HTR-8/SVneo (cell line): ENCODE measurements around the gene PLPP7.

ENCODE experiments used
- DNase-seq: peaks from one replicate; pipeline ENCODE4 v3.0.0; 2011; ENCODE audit warnings: low spot score, mixed read lengths; ENCODE audit not compliant: insufficient read length
- FAIRE-seq: peaks from 2 replicates; lab custom pipeline; 2011; peaks lifted over from hg19 to GRCh38; lab: Jason Lieb, UNC

PLPP7 gene

DNA sequence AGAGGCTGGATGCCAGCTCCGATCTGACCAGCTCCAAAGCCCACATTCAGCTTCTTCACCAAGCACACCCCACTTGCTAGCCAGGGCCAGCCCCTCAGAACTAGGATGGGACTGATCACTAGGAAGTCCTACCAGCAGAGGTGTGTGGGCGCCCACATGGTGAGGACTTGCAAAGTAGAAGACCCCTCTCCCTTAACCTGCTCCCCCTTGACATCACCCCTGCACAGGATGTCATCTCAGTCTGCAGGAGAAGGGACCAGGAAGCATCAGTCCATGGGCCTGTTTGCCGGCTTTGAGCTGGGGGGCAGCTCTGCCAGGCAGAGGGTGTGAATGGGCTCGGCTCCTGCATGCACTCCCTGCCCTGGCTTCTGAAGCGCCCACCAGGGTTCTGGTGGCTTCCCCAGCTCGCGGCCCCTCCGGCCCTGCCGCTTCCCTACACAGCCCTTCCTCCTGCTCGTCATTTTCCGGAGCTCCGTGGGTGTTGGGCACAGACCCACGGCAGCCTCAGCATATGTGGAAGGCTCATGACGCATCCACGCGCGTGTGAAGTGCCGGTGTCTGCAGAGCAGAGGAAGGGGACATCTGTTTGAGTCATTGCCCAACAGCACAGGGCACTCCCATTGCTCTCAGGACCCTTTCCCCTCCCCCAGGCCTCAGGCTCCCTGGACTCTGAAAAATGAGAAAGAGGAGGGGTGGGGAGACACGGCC, 9.5 kb upstream of the PLPP7 start:
- FAIRE-seq (no peak), DNase-seq (no peak)

GRCh38 chr9:131280660-131281059, 8.9 kb upstream of the PLPP7 start:
- DNase-seq (no peak), FAIRE-seq (no peak)

- FAIRE-seq, result no peak
- DNase-seq, result no peak
Measured at GRCh38 chr9:131281119-131281965, 8.2 kb upstream of the PLPP7 start.

DNA sequence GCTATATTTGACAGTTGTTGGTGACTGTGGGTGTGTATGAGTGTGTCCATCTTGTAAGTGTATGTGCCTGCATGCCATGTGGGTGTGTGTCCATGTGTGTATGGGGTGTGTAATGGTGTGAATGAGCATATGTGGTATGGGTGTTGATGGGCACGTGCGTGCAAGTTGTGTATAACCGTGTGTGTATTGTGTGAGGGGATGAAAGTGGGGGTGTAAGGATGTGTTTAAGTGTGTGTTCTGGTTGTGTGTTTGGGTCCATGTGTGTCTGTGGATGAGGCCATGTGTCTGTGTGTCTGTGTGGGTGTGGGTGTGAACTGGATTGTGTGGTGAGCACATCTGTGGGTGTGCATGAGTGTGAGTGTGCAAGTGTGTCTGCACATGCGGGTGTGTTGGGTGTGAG, 7.3 kb upstream of the PLPP7 start:
- FAIRE-seq (no peak), DNase-seq (no peak)

- DNase-seq (no peak), FAIRE-seq (no peak)
Measured at GRCh38 chr9:131282688-131283422, 6.7 kb upstream of the PLPP7 start.

GRCh38 chr9:131284856-131285255, 4.7 kb upstream of the PLPP7 start:
- no peak for DNase-seq
- no peak for FAIRE-seq

GRCh38 chr9:131287359-131287758, 2.2 kb upstream of the PLPP7 start:
- FAIRE-seq (no peak), DNase-seq (no peak)

DNA sequence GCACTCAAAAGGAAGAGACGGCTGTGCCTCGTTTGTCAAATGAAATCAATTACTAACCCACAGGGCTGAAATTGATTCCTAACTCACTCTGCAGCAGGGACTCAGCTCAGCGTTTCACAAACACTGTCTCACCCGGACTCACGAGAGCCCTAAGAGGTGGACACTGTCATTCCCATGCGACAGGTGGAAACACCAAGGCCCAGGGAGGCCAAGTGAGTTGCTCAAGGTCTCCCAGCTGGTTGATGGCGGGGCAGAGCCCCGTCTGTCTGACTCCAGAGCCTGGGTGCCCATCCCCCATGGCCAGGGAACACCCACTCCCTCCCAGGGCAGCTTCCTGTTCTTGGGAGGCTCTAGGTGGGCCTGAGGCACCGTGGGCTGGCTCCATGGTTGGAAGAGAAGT, 1.3 kb upstream of the PLPP7 start:
- FAIRE-seq (no peak), DNase-seq (no peak)

DNA sequence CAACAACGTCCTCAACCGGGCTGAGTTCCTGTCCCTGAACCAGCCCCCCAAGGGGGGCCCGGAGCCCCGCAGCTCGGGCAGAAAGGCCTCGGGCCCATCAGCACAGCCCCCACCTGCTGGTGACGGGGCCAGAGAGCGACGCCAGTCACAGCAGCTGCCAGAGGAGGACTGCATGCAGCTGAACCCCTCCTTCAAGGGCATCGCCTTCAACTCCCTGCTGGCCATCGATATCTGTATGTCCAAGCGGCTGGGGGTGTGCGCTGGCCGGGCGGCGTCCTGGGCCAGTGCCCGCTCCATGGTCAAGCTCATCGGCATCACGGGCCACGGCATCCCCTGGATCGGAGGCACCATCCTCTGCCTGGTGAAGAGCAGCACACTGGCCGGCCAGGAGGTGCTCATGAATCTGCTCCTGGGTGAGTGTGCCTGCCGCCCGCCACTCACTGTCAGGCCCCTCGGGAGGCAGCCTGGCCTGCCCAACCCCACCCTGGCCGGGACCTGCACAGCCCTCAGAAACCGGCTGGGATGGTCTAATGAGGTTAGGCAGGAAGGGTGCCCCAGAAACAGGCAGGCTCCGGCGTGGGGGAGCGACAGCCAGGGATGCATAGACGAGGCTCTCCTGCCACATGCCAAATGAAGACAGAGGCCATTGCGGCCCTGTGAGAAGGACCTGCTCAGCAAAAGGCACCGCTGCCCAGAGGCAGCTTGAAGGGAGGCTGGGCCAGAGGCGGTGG, 678 bp downstream of the PLPP7 start:
- DNase-seq (no peak), FAIRE-seq (no peak)

DNA sequence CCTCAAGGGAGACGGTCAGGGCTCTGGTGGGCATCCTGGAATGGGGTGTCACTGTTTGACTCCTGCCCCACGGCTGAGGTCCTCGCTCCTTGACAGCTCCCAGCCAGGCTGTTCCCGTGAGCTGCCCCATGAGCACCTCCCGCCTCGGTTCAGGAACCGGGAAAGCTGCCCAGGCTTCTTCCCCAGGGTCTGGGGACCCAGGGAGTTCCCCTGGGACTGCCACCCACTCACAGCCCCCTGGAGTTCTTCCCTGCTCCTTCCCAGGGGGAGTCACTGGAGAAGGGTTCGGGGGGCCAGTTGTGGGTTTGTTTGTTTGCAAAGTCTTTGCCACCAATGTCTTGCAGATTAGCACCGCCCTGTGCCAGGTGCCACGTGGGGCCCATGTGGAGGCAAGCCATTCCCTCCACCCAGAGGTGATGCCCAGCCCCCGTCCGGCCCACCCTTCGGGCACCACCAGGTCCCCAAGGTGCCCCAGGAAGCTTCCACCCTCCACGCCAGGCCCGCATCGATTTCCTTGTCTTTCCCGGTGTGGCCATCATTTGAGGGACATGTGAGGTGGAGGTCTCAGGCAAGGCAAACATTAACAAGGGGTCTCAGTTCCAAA, 1.3 kb downstream of the PLPP7 start:
- DNase-seq (no peak), FAIRE-seq (no peak)

- FAIRE-seq (no peak), DNase-seq (no peak)
Measured at GRCh38 chr9:131291795-131292315, 2.3 kb downstream of the PLPP7 start.

DNA sequence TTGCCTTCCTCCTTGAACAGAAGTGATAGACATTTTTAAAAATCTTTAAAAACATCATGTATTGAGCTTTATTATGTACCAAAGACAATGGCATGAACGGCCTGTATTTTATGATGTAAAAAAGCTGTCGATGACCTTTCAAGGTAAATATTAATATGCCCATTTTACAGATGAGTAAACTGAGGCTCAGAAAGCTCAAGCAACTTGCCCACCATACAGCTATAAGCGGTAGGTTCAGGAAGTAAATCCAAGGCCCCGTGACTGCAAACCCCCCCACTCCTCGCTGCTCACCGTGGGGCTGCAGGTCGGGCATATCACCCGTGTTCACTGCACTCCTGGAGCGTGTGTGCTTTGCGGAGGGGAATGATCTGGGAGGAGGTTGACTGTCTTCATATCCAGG, 3.4 kb downstream of the PLPP7 start:
- FAIRE-seq (no peak), DNase-seq (no peak)

DNA sequence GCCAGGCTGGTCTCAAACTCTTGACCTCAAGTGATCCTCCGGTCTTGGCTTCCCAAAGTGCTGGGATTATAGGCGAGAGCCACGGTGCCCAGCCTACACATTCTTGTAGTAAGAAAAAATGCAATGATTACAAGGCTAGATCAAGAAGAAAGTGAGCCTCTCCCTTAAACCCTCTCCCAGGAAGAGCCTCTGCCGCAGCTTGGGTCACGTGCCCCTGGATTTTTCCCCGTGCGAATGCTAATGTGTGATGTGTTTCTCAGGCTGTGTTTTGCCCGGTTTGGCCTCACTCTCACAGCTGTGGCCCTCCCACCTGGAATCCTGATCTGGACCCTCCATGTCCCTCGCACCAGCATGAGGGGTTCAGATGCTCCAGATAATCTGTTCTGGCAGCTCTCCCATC, 6.9 kb downstream of the PLPP7 start:
- FAIRE-seq (no peak), DNase-seq (no peak)

- DNase-seq, result no peak
- FAIRE-seq, result no peak
Measured at GRCh38 chr9:131296906-131297500, 7.5 kb downstream of the PLPP7 start.

DNA sequence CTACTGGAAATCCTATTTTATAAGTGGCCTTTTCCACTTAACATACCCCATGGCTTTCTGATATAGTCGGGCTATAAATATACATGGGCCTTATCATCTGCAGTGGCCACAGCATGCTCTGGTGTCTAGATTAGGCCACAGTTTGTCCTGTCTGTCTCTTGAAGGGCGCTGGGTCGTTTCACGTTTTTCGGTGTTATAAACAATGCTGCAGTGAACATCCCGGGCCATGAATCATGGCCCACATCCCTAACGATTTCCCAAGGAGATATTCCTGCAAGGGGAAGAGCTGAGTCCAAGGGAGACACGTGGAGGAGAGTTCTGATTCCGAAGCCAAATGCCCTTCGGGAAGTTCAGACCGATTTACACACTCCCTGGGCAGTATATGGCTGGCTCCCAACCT, 8.4 kb downstream of the PLPP7 start:
- DNase-seq, result no peak
- no peak for FAIRE-seq

- DNase-seq, result no peak
- no peak for FAIRE-seq
Measured at GRCh38 chr9:131298341-131298740, 8.8 kb downstream of the PLPP7 start.

GRCh38 chr9:131298816-131299215, 9.3 kb downstream of the PLPP7 start:
- FAIRE-seq (no peak), DNase-seq (no peak)

- no peak for FAIRE-seq
- DNase-seq, result no peak
Measured at GRCh38 chr9:131299346-131299960, 9.9 kb downstream of the PLPP7 start.

- DNase-seq (no peak), FAIRE-seq (no peak)
Measured at GRCh38 chr9:131299961-131300347, 10.4 kb downstream of the PLPP7 start.
